Smooth muscle cell (in vitro differentiated cells): ENCODE data around the gene SMC4. TPM values are rescaled to one million over a fixed set of nuclear protein-coding genes. Genes with fewer than 3 reads are reported as not detected.

Source experiments
- DNase-seq: peaks from one replicate; lab custom pipeline; 2025; ENCODE audit not compliant: unreplicated experiment; lab: John Stamatoyannopoulos, UW
- H2AFZ ChIP-seq: fragments of 200-600 bp; sonication (generic); 2 replicates; pipeline ENCODE4 v1.6.0; 2016; ENCODE audit warnings: antibody characterized with exemption, low read depth, mild to moderate bottlenecking
- H3F3A ChIP-seq: fragments of 200-600 bp; sonication (generic); 2 replicates; pipeline ENCODE4 v1.6.0; 2017; ENCODE audit warnings: antibody characterized with exemption, low read depth
- H3K27ac ChIP-seq: fragments of 200-600 bp; sonication (generic); 2 replicates; pipeline ENCODE4 v1.5.1; 2016; ENCODE audit warnings: low read depth, mild to moderate bottlenecking
- H3K27me3 ChIP-seq: fragments of 200-600 bp; sonication (generic); 2 replicates; pipeline ENCODE4 v1.6.1; 2016; ENCODE audit warnings: low read depth, mild to moderate bottlenecking
- H3K36me3 ChIP-seq: fragments of 200-600 bp; sonication (generic); 2 replicates; pipeline ENCODE4 v1.5.1; 2016; ENCODE audit warnings: low read depth
- H3K4me1 ChIP-seq: fragments of 200-600 bp; sonication (generic); 2 replicates; pipeline ENCODE4 v1.5.1; 2016; ENCODE audit warnings: low read depth
- H3K4me2 ChIP-seq: fragments of 200-600 bp; sonication (generic); 2 replicates; pipeline ENCODE4 v1.6.0; 2016; ENCODE audit warnings: mild to moderate bottlenecking
- H3K4me3 ChIP-seq: fragments of 200-600 bp; sonication (generic); 2 replicates; pipeline ENCODE4 v1.5.1; 2016; ENCODE audit warnings: mild to moderate bottlenecking
- H3K79me2 ChIP-seq: fragments of 200-600 bp; sonication (generic); 2 replicates; pipeline ENCODE4 v1.6.0; 2016; ENCODE audit warnings: low read depth, mild to moderate bottlenecking
- H3K9ac ChIP-seq: fragments of 200-600 bp; sonication (generic); 2 replicates; pipeline ENCODE4 v1.6.0; 2016; ENCODE audit warnings: low read depth
- H3K9me3 ChIP-seq: fragments of 200-600 bp; sonication (generic); replicated peaks from 2 replicates; pipeline ENCODE4 v1.5.1; 2016; ENCODE audit warnings: low read depth
- H4K20me1 ChIP-seq: fragments of 200-600 bp; sonication (generic); 2 replicates; pipeline ENCODE4 v1.6.0; 2016; ENCODE audit warnings: low read depth
- WGBS: methylation state at CpG from one replicate; pipeline ENCODE4 v1.1.7; 2016; ENCODE audit warnings: low lambda C conversion rate; 5-methylcytosine and 5-hydroxymethylcytosine counted together
- polyA plus RNA-seq: library from polyadenylated mRNA; unstranded; fragments of >200 nt; fragmentation: Nextera tagmentation; extraction: Ambion mirVana; gene quantifications from 2 replicates; pipeline ENCODE4 v1.2.1, GENCODE V29; 2016
- total RNA-seq: library from RNA; depleted of rRNA; stranded (reverse); fragments of >200 nt; gene quantifications from 2 replicates; pipeline ENCODE4 v1.2.3, GENCODE V29; 2014
- TF ChIP-seq, protein P1 (sequence below): fragments of 200-600 bp; sonication (generic); IDR thresholded peaks from 2 replicates; pipeline ENCODE4 v1.5.1; 2017; ENCODE audit warnings: borderline replicate concordance, mild to moderate bottlenecking, antibody characterized with exemption; ENCODE audit not compliant: insufficient read depth, poor library complexity, severe bottlenecking

Gene SMC4
- total and polyA plus RNA-seq, 2 experiments from 2014 or later = 55.1 to 122 TPM

DNA sequence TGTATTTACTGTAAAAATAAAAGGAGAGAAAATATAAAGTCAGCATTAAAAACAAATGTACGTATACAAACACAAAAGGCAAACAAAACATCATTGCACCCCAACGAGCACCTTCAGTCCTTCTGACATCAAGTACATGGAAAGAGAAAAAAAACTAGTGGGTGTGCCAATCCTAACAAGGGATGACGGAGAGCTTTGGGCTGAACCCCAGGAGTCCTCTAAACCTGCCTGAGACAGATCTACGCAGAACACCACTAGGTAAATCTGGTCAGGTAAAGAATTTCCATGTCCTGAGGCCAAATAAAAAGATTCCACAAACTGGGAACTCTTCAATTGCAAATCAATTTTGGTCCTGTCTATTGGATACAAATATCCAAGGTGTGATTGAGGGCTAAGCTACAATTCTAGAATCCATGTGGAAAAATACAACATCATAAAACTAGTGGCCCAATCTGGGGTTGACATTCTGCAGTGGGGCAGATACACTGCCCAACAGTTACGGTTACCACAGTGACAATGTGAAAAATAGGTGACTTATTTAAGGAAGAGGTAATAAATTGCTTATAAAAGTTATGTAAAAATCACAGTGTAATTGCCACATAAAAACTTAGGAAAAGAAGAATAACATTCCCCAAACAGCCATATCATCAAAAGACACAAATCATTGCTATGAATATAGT, 14.7 kb upstream of the SMC4 start:
- TF ChIP-seq, protein P1, sequence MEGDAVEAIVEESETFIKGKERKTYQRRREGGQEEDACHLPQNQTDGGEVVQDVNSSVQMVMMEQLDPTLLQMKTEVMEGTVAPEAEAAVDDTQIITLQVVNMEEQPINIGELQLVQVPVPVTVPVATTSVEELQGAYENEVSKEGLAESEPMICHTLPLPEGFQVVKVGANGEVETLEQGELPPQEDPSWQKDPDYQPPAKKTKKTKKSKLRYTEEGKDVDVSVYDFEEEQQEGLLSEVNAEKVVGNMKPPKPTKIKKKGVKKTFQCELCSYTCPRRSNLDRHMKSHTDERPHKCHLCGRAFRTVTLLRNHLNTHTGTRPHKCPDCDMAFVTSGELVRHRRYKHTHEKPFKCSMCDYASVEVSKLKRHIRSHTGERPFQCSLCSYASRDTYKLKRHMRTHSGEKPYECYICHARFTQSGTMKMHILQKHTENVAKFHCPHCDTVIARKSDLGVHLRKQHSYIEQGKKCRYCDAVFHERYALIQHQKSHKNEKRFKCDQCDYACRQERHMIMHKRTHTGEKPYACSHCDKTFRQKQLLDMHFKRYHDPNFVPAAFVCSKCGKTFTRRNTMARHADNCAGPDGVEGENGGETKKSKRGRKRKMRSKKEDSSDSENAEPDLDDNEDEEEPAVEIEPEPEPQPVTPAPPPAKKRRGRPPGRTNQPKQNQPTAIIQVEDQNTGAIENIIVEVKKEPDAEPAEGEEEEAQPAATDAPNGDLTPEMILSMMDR = no peak
- WGBS = 93% methylated on average over 5 of the region's 5 CpGs
- Histone ChIP-seq H3K36me3 (no peaks in the 10 kb centered on the region), H3F3A (no peaks in the 10 kb centered on the region), H3K27me3 (no peaks in the 10 kb centered on the region), H3K27ac (no peak overlapping the region), H3K79me2 (peaks cover 10% of the 10 kb centered on the region), H3K9me3 (no peaks in the 10 kb centered on the region), H2AFZ (no peak overlapping the region), H3K9ac (no peak overlapping the region), H3K4me1 (peaks cover 4% of the 10 kb centered on the region), H3K4me2 (no peak overlapping the region), H4K20me1 (no peaks in the 10 kb centered on the region), H3K4me3 (no peak overlapping the region)
- no peak for DNase-seq

DNA sequence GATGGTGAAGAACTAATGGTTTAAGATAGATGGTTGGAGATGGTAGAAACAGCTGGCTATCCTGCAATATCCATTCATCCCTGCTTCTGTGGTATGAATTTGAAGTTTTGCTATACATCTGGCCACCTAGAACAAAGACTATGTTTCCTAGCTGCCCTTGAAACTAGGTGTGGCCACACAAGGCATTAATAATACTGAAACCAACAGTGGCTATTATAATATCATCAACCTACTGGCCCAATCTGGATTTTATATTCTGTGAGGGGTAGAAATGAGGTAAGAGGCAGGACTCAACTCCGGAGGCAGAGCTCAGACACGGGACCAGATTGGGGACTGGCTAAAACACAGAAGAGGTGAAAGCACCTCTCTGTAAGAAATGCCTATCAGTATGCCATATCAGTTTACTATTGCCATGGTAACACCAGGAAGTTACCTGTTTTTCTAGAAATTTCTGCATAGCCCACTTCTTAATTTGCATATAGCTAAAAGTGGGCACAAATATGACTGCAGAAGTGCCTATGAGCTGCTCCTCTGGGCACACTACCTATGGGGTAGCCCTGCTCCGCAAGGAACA, 8.8 kb upstream of the SMC4 start:
- Histone ChIP-seq H3K36me3 (no peaks in the 10 kb centered on the region), H3K4me1 (peaks cover 6% of the 10 kb centered on the region), H2AFZ (no peak overlapping the region), H3F3A (no peaks in the 10 kb centered on the region), H3K27ac (no peak overlapping the region), H3K9me3 (no peaks in the 10 kb centered on the region), H3K4me3 (no peak overlapping the region), H3K4me2 (no peak overlapping the region), H3K27me3 (no peaks in the 10 kb centered on the region), H3K9ac (no peak overlapping the region), H3K79me2 (peaks cover 43% of the 10 kb centered on the region), H4K20me1 (no peaks in the 10 kb centered on the region)
- WGBS = 94% methylated on average over 3 of the region's 3 CpGs
- TF ChIP-seq, protein P1 = no peak
- no peak for DNase-seq

DNA sequence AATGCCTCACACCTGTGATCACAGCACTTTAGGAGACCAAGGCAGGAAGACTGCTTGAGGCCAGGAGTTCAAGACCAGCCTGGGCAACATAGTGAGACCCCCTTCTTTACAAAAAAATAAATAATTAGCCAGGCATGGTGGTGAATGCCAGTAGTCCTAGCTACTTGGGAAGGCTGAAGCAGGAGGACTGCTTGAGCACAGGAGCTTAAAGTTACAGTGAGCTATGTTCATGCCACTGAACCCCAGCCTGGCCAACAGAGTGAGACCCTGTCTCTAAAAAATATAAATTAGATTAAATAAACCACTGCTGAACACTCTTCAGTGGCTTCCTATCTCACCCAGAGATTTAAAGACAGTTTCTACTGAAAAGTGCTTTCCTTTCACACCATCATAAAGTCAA, 6.7 kb upstream of the SMC4 start:
- H4K20me1 ChIP-seq = no peaks in the 10 kb centered on the region
- no peak overlapping the region for H3K9ac ChIP-seq
- peaks cover 12% of the 10 kb centered on the region for H3K4me1 ChIP-seq
- no peaks in the 10 kb centered on the region for H3K9me3 ChIP-seq
- TF ChIP-seq, protein P1 = no peak
- no peak overlapping the region for H3K4me3 ChIP-seq
- H2AFZ ChIP-seq = no peak overlapping the region
- H3K79me2 ChIP-seq = peaks cover 57% of the 10 kb centered on the region
- DNase-seq = no peak
- H3K4me2 ChIP-seq = no peak overlapping the region
- no peaks in the 10 kb centered on the region for H3K36me3 ChIP-seq
- no peaks in the 10 kb centered on the region for H3K27me3 ChIP-seq
- no peak overlapping the region for H3K27ac ChIP-seq
- no peaks in the 10 kb centered on the region for H3F3A ChIP-seq

DNA sequence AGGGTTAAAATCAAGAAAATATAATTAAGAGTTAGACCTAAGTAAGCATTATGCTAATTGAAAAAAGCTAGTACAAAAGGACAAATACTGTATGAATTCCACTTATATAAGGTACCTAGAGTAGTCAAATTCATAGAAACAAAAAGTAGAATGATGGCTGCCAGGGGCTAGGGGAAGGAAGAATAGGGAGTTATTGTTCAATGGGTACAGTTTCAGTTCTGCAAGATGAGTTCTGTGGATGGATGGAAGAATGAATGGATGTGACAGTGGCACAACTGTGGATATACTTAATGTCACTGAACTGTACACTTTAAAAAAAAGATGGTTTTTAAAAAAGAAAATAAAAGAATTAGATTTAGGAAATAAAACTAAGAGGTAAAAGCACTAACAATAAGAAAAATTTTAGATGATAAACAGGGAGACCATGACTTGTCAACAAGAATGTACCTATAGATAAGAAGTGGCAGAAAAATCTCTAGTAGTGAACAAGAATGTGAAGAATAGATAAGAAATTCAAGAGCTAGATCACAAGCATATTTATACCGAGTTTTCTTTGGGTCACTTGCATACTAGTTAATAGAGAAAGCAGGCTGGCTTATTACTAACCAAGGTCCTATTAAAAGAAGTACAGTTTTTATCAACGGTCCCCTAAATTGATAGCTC, 6.0 kb upstream of the SMC4 start:
- H3K4me1 ChIP-seq = peaks cover 18% of the 10 kb centered on the region
- WGBS = 100% methylated on average over 2 of the region's 2 CpGs
- no peaks in the 10 kb centered on the region for H3K9me3 ChIP-seq
- H2AFZ ChIP-seq = no peak overlapping the region
- DNase-seq = no peak
- H3K27me3 ChIP-seq = no peaks in the 10 kb centered on the region
- H3K27ac ChIP-seq = no peak overlapping the region
- no peaks in the 10 kb centered on the region for H3F3A ChIP-seq
- peaks cover 63% of the 10 kb centered on the region for H3K79me2 ChIP-seq
- no peak overlapping the region for H3K4me2 ChIP-seq
- H4K20me1 ChIP-seq = no peaks in the 10 kb centered on the region
- no peak overlapping the region for H3K9ac ChIP-seq
- H3K36me3 ChIP-seq = no peaks in the 10 kb centered on the region
- TF ChIP-seq, protein P1 = no peak
- no peak overlapping the region for H3K4me3 ChIP-seq
